Heart right ventricle (tissue), 16 donors: Measurements from ENCODE around the gene FOXN3. TPM values are rescaled to one million over a fixed set of nuclear protein-coding genes. Genes with fewer than 3 reads are reported as not detected.

Experiments used
- ATAC-seq, 8 donors: fragments of 200-7000 bp; cut with Tn5 transposase; one replicate each; pipeline ENCODE4 v1.9.1; 2020; ENCODE audit warnings: mild to moderate bottlenecking in 8 of 8, moderate library complexity in 8 of 8, moderate number of reproducible peaks in 1 of 8
- DNase-seq, 2 donors: peaks; one replicate each; pipeline ENCODE4 v3.0.0-alpha.2; 2020
- H3K27ac ChIP-seq, 10 donors: fragments of 200-600 bp; sonication (generic) in 2 of 10; one replicate each; pipeline versions ENCODE4 v1.5.0 to v1.8.0; 2020 to 2022; ENCODE audit warnings: mild to moderate bottlenecking in 3 of 10
- H3K27me3 ChIP-seq, 7 donors: fragments of 200-600 bp; one replicate each; pipeline ENCODE4 v1.8.0; 2021 to 2022; ENCODE audit warnings: mild to moderate bottlenecking in 2 of 7
- H3K36me3 ChIP-seq, 9 donors: fragments of 200-600 bp; sonication (generic) in 1 of 9; one replicate each; pipeline versions ENCODE4 v1.5.0 to v1.8.0; 2020 to 2022; ENCODE audit warnings: mild to moderate bottlenecking in 2 of 9
- H3K4me1 ChIP-seq, 9 donors: fragments of 200-600 bp; sonication (generic) in 1 of 9; one replicate each; pipeline versions ENCODE4 v1.5.0 to v1.8.0; 2020 to 2022; ENCODE audit warnings: mild to moderate bottlenecking in 4 of 9
- H3K4me3 ChIP-seq, 10 donors: fragments of 200-600 bp; sonication (generic) in 2 of 10; one replicate each; pipeline versions ENCODE4 v1.5.0 to v1.8.0; 2020 to 2022; ENCODE audit warnings: mild to moderate bottlenecking in 7 of 10, moderate library complexity in 2 of 10
- H3K9me3 ChIP-seq, 11 donors: fragments of 200-600 bp in 10 of 11; sonication (generic) in 2 of 11; one replicate each; pipeline versions ENCODE4 v1.5.0 to v1.8.0; 2013 to 2022; ENCODE audit warnings: mild to moderate bottlenecking in 2 of 11, control low read depth in 1 of 11, moderate library complexity in 1 of 11
- WGBS, 2 donors: extraction: QIAGEN DNeasy Blood & Tissue Kit; methylation state at CpG; one replicate each; pipeline ENCODE4 v1.1.7; 2013; ENCODE audit warnings: inconsistent platforms in 1 of 2; 5-methylcytosine and 5-hydroxymethylcytosine counted together
- intact Hi-C, 10 donors: fragments of 100-400 bp; cut with DNase I; formaldehyde crosslinking; loops; one replicate each; pipeline versions ENCODE4 v1.11.1 to v1.14.2; 2022
- polyA plus RNA-seq, 2 donors: library from polyadenylated mRNA; stranded (reverse); fragments of 200-250 nt; gene quantifications; one replicate each; pipeline ENCODE4 v1.2.3, GENCODE V29; 2013
- total RNA-seq, 10 donors: library from RNA; stranded (reverse); fragmentation: NEBNext Ultra II Directional in 3 of 10; extraction: Animal tissue kit (Norgen Biotek cat#: 25700) in 3 of 10; gene quantifications; one replicate each; pipeline versions ENCODE4 v1.2.1 to v1.2.4, GENCODE V29; 2021 to 2023
- TF ChIP-seq, protein P1 (sequence below), 9 donors: fragments of 200-600 bp; sonication (generic) in 2 of 9; IDR thresholded peaks; one replicate each; pipeline versions ENCODE4 v1.5.0 to v1.8.0; 2021 to 2022; ENCODE audit warnings: antibody characterized with exemption in 9 of 9, mild to moderate bottlenecking in 5 of 9, moderate library complexity in 1 of 9
- donor health status: Arrhythmogenic right ventricular cardiomyopathy.
- donor health status: ischemic (EF 13 %, LVEDD 7.1; RV severe dilation, severe dysfunction).
- donor health status: healthy with polysubstance abuse.
- donor health status: DM: no; HTN: yes; CAD: no.
- donor health status: DM: no; HTN: no; CAD: no.
- donor health status: ischemic (EF 25% LVEDD 6.9; RV normal size, moderate dysfunction).
- donor health status: ischemic (EF 25% LVEDD 5.7; RV mildly dilated, moderate dysfunction).
- donor health status: healthy.
- donor health status: DM: yes; HTN: yes; CAD: no.
- donor health status: Ischemic cardiomyopathy.
- donor health status: ischemic (EF 35%, LVEDD 5.7; RV mildly dilated, moderate dysfunction).
- donor health status: nonischemic (EF 11% LVEDD 7.7; RV severe dilation, severe dysfunction).
- donor health status: DM: yes; HTN: yes; CAD: no.
- donor health status: PGD.
- donor health status: ischemic (EF 29% LVEDD 5.4; RV normal size, mild dysfunction).
- donor health status: nonischemic (EF 23%, LVEDD 6.1; RV moderate dilation, normal function).

FOXN3 gene
- total and polyA plus RNA-seq, 12 donors, result 13.0 to 150 (median 107) TPM

- DNase-seq, result no peak
- peak overlapping the region in 1 of 10 donors; percentile 17 for H3K27ac ChIP-seq
- peaks cover 0 to 16% (median 0%) of the 10 kb centered on the region in 11 donors for H3K9me3 ChIP-seq
- 49 to 50% methylated on average over 5 of the region's 5 CpGs for WGBS, 2 donors
- H3K36me3 ChIP-seq, result no peaks in the 10 kb centered on the region
- intact Hi-C loops, result no loop called here
- no peak overlapping the region for H3K4me3 ChIP-seq
- peak in 7 of 8 donors; percentile 37 to 81 (median 53) for ATAC-seq
- peaks cover 6 to 36% (median 21%) of the 10 kb centered on the region in 9 donors for H3K4me1 ChIP-seq
- H3K27me3 ChIP-seq, result no peaks in the 10 kb centered on the region
- TF ChIP-seq, protein P1, sequence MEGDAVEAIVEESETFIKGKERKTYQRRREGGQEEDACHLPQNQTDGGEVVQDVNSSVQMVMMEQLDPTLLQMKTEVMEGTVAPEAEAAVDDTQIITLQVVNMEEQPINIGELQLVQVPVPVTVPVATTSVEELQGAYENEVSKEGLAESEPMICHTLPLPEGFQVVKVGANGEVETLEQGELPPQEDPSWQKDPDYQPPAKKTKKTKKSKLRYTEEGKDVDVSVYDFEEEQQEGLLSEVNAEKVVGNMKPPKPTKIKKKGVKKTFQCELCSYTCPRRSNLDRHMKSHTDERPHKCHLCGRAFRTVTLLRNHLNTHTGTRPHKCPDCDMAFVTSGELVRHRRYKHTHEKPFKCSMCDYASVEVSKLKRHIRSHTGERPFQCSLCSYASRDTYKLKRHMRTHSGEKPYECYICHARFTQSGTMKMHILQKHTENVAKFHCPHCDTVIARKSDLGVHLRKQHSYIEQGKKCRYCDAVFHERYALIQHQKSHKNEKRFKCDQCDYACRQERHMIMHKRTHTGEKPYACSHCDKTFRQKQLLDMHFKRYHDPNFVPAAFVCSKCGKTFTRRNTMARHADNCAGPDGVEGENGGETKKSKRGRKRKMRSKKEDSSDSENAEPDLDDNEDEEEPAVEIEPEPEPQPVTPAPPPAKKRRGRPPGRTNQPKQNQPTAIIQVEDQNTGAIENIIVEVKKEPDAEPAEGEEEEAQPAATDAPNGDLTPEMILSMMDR (IDR thresholded peaks at IDR 0.05), result no peak
These were observed 38.9 kb downstream of the FOXN3 start for GRCh38 chr14:89378119-89378518.

DNA sequence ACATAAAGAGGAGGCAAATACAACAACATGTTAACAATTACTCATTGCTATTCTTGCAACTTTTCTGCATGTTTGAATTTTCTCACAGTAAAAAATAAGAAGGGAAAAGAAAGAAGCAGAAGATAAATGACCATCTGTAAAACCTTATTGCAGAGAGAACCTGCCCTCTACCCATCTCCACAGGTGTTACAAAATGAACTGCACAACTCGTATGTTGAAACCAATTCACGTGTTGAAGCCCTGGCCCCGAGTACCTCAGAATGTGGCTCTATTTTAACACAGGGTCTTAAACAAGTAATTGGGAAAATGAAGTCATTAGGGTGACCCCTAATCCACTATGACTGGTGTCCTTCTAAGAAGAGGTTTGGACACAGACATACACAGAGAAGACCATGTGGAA is 39.5 kb downstream of the FOXN3 start:
- intact Hi-C loops, result no loop called here
- Histone ChIP-seq H3K27me3 (no peaks in the 10 kb centered on the region), H3K4me1 (peaks cover 4 to 30% (median 16%) of the 10 kb centered on the region in 9 donors), H3K36me3 (no peaks in the 10 kb centered on the region), H3K9me3 (peaks cover 0 to 16% (median 0%) of the 10 kb centered on the region in 11 donors), H3K27ac (peak overlapping the region in 1 of 10 donors; percentile 17), H3K4me3 (no peak overlapping the region)
- DNase-seq (no peak), ATAC-seq (no peak)
- 93 to 97% methylated on average over 3 of the region's 3 CpGs for WGBS, 2 donors
- TF ChIP-seq, protein P1 (IDR thresholded peaks at IDR 0.05), result no peak

DNA sequence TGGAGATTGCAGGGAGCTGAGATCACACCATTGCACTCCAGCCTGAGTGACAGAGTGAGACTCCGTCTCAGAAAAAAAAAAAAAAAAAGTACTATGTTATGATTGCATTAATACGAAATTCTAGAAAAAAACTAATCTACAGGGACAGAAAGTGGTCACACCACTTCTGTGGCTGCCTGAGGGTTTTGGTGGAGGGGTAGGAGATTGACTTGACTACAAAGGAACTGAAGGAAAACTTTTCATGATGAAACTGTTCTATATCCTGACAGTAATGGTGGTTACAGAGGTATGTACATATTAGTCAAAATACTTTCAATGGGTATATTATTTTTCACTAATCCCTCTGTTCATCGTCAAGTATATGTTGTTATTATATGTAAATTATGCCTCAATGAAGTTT is 42.1 kb downstream of the FOXN3 start:
- 87 to 95% methylated on average over 3 of the region's 3 CpGs for WGBS, 2 donors
- no peaks in the 10 kb centered on the region for H3K27me3 ChIP-seq
- ATAC-seq (no peak), DNase-seq (no peak)
- no peaks in the 10 kb centered on the region for H3K36me3 ChIP-seq
- peaks cover 8 to 52% (median 31%) of the 10 kb centered on the region in 9 donors for H3K4me1 ChIP-seq
- intact Hi-C loops, result no loop called here
- no peak overlapping the region for H3K27ac ChIP-seq
- H3K9me3 ChIP-seq, result peaks cover 0 to 8% (median 0%) of the 10 kb centered on the region in 11 donors
- no peak overlapping the region for H3K4me3 ChIP-seq
- TF ChIP-seq, protein P1 (IDR thresholded peaks at IDR 0.05), result no peak

DNA sequence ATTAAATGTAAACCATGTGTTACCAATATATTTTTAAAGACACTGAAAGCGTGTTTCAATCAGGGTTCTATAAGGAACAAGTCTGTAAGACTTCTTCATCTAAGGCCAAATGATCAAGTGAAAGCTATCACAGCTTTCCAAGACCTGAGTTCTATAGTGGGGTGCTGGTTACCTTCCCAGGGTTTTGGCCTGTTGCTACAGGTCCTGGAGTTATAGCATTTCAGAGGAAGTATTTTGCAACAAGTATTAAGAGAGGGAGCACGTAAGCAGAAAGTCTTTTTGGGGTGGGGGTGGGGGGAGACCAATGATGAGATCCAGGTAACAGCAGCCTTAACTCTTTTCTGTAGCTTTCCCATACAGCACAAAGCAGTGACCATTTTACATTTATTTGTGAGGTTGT is 43.8 kb downstream of the FOXN3 start:
- WGBS, 2 donors, result 93 to 97% methylated on average over 2 of the region's 2 CpGs
- no peaks in the 10 kb centered on the region for H3K36me3 ChIP-seq
- TF ChIP-seq, protein P1 (IDR thresholded peaks at IDR 0.05), result no peak
- H3K27ac ChIP-seq, result no peak overlapping the region
- no peaks in the 10 kb centered on the region for H3K27me3 ChIP-seq
- H3K9me3 ChIP-seq, result peaks cover 0 to 7% (median 0%) of the 10 kb centered on the region in 11 donors
- DNase-seq, result no peak
- intact Hi-C loops, result no loop called here
- no peak overlapping the region for H3K4me3 ChIP-seq
- H3K4me1 ChIP-seq, result peaks cover 8 to 50% (median 29%) of the 10 kb centered on the region in 9 donors
- no peak for ATAC-seq
